SK-N-SH treated with all-trans-retinoic acid at 6 μM for 48 hours (cell line): ENCODE measurements around the gene NDE1.

Experiments
- CREB5 ChIP-seq: fragments of 250-450 bp; sonication (Bioruptor Pico); IDR thresholded peaks from 2 replicates; pipeline ENCODE4 v1.5.1; 2020; ENCODE audit warnings: low read depth, mild to moderate bottlenecking, moderate library complexity
- ISL1 ChIP-seq: fragments of 250-450 bp; sonication (Bioruptor Pico); IDR thresholded peaks from 2 replicates; pipeline ENCODE4 v2.1.2; 2022; ENCODE audit warnings: mild to moderate bottlenecking, moderate library complexity
- OSR1 ChIP-seq: fragments of 250-450 bp; sonication (Bioruptor Pico); IDR thresholded peaks from 2 replicates; pipeline ENCODE4 v1.8.0; 2022; ENCODE audit warnings: moderate library complexity, mild to moderate bottlenecking, inconsistent platforms
- PATZ1 ChIP-seq: fragments of 250-450 bp; sonication (Bioruptor Pico); IDR thresholded peaks from 2 replicates; pipeline ENCODE4 v1.8.0; 2020; ENCODE audit warnings: mild to moderate bottlenecking, moderate library complexity, borderline replicate concordance
- SNAI2 ChIP-seq: fragments of 250-450 bp; sonication (Bioruptor Pico); IDR thresholded peaks from 2 replicates; pipeline ENCODE4 v1.5.0; 2020; ENCODE audit warnings: mild to moderate bottlenecking, moderate library complexity
- ZNF8 ChIP-seq: fragments of 450-650 bp; formaldehyde crosslinking; IDR thresholded peaks from 2 replicates; pipeline ENCODE4 v1.5.0; 2020; ENCODE audit warnings: mild to moderate bottlenecking, moderate library complexity

GRCh38 chr16:15640966-15641365 lies 9.1 kb upstream of the NDE1 start:
- TF ChIP-seq ZNF8 (CRISPR knock-in tag), result no peak
- no peak for TF ChIP-seq OSR1 (CRISPR knock-in tag)
- TF ChIP-seq CREB5 (CRISPR knock-in tag), result no peak
- TF ChIP-seq ISL1, result no peak
- no peak for TF ChIP-seq PATZ1
- no peak for TF ChIP-seq SNAI2 (CRISPR knock-in tag)
